Brain microvascular endothelial cell (primary cell): ENCODE results near the gene OTOA.
"Not testable (repeated sequence)": the region's sequence is repeated elsewhere in the genome, so short reads cannot be mapped to it uniquely, and the experiment has no call there.

Source experiments
- DNase-seq: peaks from one replicate; pipeline ENCODE4 v3.0.0-alpha.2; 2020
- H3K27ac ChIP-seq: fragments of 250-450 bp; sonication (Bioruptor Pico); 2 replicates; pipeline ENCODE4 v1.5.1; 2020; ENCODE audit warnings: mild to moderate bottlenecking, moderate library complexity
- H3K27me3 ChIP-seq: fragments of 250-450 bp; sonication (Bioruptor Pico); replicated peaks from 2 replicates; pipeline ENCODE4 v1.5.1; 2020; ENCODE audit warnings: mild to moderate bottlenecking
- H3K36me3 ChIP-seq: fragments of 250-450 bp; sonication (Bioruptor Pico); replicated peaks from 2 replicates; pipeline ENCODE4 v1.5.1; 2020; ENCODE audit warnings: mild to moderate bottlenecking
- H3K4me3 ChIP-seq: 2 replicates; pipeline ENCODE4 v1.5.1; 2011; ENCODE audit warnings: low read depth, mild to moderate bottlenecking, control low read depth, low read length, moderate library complexity
- CTCF ChIP-seq: IDR thresholded peaks from 2 replicates; pipeline ENCODE4 v1.5.1; 2011; ENCODE audit warnings: low read depth, mild to moderate bottlenecking, moderate library complexity, low read length, control low read depth, inconsistent platforms; ENCODE audit errors: missing control alignments
- in situ Hi-C: cut with HindIII; loops from 2 replicates; pipeline ENCODE4 v1.10.0; 2017; ENCODE audit warnings: low sequenced_read_pairs, low pct_ligation_motif_present

Gene OTOA

GRCh38 chr16:21683184-21683583, 19.4 kb downstream of the OTOA start:
- in situ Hi-C loops: no loop called here
- no peak for DNase-seq

GRCh38 chr16:21684199-21684598, 20.4 kb downstream of the OTOA start:
- peak; percentile 67 for TF ChIP-seq CTCF
- in situ Hi-C loops: no loop called here
- Histone ChIP-seq H3K36me3 (no peaks in the 10 kb centered on the region), H3K27ac (no peak overlapping the region), H3K4me3 (no peak overlapping the region), H3K27me3 (no peaks in the 10 kb centered on the region)
- no peak for DNase-seq

More at GRCh38 chr16:21683184-21683583, 19.4 kb downstream of the OTOA start:
- Histone ChIP-seq H3K4me3 (no peak overlapping the region), H3K36me3 (no peaks in the 10 kb centered on the region), H3K27ac (no peak overlapping the region), H3K27me3 (no peaks in the 10 kb centered on the region)
- no peak for TF ChIP-seq CTCF

GRCh38 chr16:21685034-21685455, 21.3 kb downstream of the OTOA start:
- TF ChIP-seq CTCF: no peak
- H3K27me3 ChIP-seq: no peaks in the 10 kb centered on the region
- in situ Hi-C loops: no loop called here
- H3K36me3 ChIP-seq: no peaks in the 10 kb centered on the region
- no peak for DNase-seq
- H3K4me3 ChIP-seq: no peak overlapping the region
- no peak overlapping the region for H3K27ac ChIP-seq

GRCh38 chr16:21689107-21689506, 25.3 kb downstream of the OTOA start:
- no peak for TF ChIP-seq CTCF
- Histone ChIP-seq H3K27me3 (no peaks in the 10 kb centered on the region), H3K4me3 (no peak overlapping the region), H3K36me3 (no peaks in the 10 kb centered on the region), H3K27ac (no peak overlapping the region)
- in situ Hi-C loops: no loop called here
- DNase-seq: no peak

- in situ Hi-C loops, H3K4me3 ChIP-seq, H3K27me3 ChIP-seq, H3K36me3 ChIP-seq, DNase-seq, H3K27ac ChIP-seq: not testable (repeated sequence)
These were observed 27.2 kb downstream of the OTOA start for GRCh38 chr16:21690967-21691366.

GRCh38 chr16:21694609-21695008, 30.8 kb downstream of the OTOA start:
- TF ChIP-seq CTCF: no peak
- Histone ChIP-seq H3K36me3 (no peaks in the 10 kb centered on the region), H3K4me3 (no peak overlapping the region), H3K27ac (no peak overlapping the region), H3K27me3 (no peaks in the 10 kb centered on the region)
- no peak for DNase-seq
- in situ Hi-C loops: no loop called here
